Peyer's patch (tissue), 4 donors: ENCODE data around the gene MLKL. TPM values are rescaled to one million over a fixed set of nuclear protein-coding genes. Genes with fewer than 3 reads are reported as not detected.

Experiments
- DNase-seq, 3 donors: peaks; one replicate each; pipeline ENCODE4 v3.0.0-alpha.2; 2017 to 2019
- H3K27ac ChIP-seq, 4 donors: fragments of 200-600 bp; sonication (generic); one replicate each; pipeline ENCODE4 v1.5.1; 2016 to 2019
- H3K27me3 ChIP-seq, 2 donors: fragments of 200-600 bp; sonication (generic); one replicate each; pipeline ENCODE4 v1.5.1; 2019
- H3K36me3 ChIP-seq, 3 donors: fragments of 200-600 bp; sonication (generic); one replicate each; pipeline ENCODE4 v1.5.1; 2016 to 2019
- H3K4me1 ChIP-seq, 4 donors: fragments of 200-600 bp; sonication (generic); one replicate each; pipeline ENCODE4 v1.5.1; 2016 to 2019
- H3K4me3 ChIP-seq, 4 donors: fragments of 200-600 bp; sonication (generic); 1 replicate in 3 of 4; 2 replicates in 1 of 4; pipeline ENCODE4 v1.5.1; 2016 to 2019; ENCODE audit warnings: mild to moderate bottlenecking in 1 of 4
- H3K9me3 ChIP-seq, 4 donors: fragments of 200-600 bp; sonication (generic); one replicate each; pipeline ENCODE4 v1.5.1; 2016 to 2019; ENCODE audit warnings: mild to moderate bottlenecking in 1 of 4
- POLR2A ChIP-seq, 2 donors: fragments of 450-650 bp; IDR thresholded peaks; one replicate each; pipeline ENCODE4 v1.5.1; 2017; ENCODE audit warnings: antibody characterized with exemption in 2 of 2, mild to moderate bottlenecking in 2 of 2, moderate library complexity in 2 of 2
- total RNA-seq, 4 donors: library from RNA; depleted of rRNA; stranded (reverse); fragments of >200 nt; gene quantifications; one replicate each; pipeline ENCODE4 v1.1.0, GENCODE V29; 2016
- TF ChIP-seq, protein P1 (sequence below), 6 experiments: fragments of 450-650 bp in 4 of 6; fragments of 200-600 bp in 2 of 6; sonication (generic) in 1 of 6; IDR thresholded peaks; one replicate each; pipeline ENCODE4 v1.5.1; 2017 to 2019; ENCODE audit warnings: antibody characterized with exemption in 6 of 6, mild to moderate bottlenecking in 3 of 6, moderate library complexity in 1 of 6

MLKL gene
- total RNA-seq, 4 donors from 2014 or later: 13.7 to 78.4 (median 22.5) TPM

DNA sequence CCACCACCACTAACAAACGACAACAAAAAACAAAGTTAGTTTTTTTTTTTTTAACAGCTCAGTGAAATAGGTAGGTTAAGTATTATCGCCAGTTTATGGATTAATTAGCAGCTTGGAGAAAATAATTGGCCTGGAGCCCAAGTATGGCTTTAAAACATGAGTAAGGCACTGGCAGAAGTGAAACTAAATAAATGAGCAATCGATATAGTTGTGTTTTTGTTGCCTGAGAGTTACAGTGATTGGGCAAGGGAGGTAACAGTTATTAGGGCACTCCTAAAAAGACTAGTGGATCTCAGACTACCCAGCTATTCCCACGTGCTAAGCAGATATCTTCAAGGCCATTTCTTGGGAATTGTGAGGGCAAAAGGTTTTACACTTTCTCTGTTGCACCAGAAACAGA, 2.4 kb downstream of the MLKL start:
- TF ChIP-seq, protein P1, sequence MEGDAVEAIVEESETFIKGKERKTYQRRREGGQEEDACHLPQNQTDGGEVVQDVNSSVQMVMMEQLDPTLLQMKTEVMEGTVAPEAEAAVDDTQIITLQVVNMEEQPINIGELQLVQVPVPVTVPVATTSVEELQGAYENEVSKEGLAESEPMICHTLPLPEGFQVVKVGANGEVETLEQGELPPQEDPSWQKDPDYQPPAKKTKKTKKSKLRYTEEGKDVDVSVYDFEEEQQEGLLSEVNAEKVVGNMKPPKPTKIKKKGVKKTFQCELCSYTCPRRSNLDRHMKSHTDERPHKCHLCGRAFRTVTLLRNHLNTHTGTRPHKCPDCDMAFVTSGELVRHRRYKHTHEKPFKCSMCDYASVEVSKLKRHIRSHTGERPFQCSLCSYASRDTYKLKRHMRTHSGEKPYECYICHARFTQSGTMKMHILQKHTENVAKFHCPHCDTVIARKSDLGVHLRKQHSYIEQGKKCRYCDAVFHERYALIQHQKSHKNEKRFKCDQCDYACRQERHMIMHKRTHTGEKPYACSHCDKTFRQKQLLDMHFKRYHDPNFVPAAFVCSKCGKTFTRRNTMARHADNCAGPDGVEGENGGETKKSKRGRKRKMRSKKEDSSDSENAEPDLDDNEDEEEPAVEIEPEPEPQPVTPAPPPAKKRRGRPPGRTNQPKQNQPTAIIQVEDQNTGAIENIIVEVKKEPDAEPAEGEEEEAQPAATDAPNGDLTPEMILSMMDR (IDR thresholded peaks at IDR 0.05): no peak
- TF ChIP-seq POLR2A (IDR thresholded peaks at IDR 0.05): no peak
- H3K27ac ChIP-seq: peak overlapping the region in 3 of 4 donors; percentile 12 to 74 (median 44)
- no peaks in the 10 kb centered on the region for H3K9me3 ChIP-seq
- no peak for DNase-seq
- peaks cover 0 to 32% (median 5%) of the 10 kb centered on the region in 4 donors for H3K4me1 ChIP-seq
- peak overlapping the region in 2 of 4 donors; percentile 21 to 35 for H3K4me3 ChIP-seq
- H3K36me3 ChIP-seq: peaks cover 0 to 19% (median 0%) of the 10 kb centered on the region in 3 donors
- no peaks in the 10 kb centered on the region for H3K27me3 ChIP-seq

DNA sequence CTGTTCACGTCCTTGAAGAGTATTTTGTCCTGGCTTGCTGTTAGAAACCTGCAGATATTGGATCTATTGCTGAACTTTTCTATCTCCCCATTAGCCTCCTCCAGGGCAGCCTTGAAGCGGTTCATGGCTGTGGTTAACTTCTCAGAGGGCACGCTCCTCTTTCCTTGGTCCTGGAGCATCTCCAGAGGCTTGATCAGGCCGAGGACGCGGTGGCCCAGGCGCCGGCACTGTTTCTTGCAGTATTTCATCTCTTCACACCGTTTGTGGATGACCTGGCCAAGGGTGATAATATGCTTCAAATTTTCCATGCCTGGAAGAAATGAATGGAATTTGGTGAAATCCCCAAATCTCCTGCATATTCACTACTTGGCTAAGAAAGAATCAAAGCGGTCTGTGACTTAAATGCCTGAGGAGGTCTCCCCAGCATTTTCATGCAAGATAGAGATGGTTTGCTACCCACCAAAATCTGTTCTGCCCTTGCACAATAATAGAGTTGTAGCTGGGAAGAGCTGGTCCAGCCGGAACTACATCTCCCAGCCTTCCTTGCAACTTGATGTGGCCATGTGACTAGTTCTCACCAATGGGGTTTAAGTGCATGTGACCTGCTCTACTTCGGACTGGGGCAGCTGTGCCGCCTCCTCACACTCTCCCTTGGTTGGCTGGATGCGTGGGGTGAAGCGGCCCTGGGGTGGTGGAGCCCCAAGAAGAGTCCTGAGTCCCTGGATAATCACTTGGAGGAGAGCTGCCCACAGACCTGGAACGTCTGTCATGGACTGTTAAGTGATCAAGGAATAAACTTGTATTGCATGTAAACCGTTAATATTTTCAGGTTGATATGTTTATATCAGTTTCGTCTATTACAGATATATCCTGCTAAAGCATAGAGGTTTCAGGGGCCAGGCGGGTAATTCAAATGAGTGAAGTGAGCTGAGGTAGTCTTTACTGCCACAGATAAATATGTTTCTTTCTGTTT, 4.9 kb downstream of the MLKL start:
- Histone ChIP-seq H3K4me1 (peaks cover 0 to 26% (median 5%) of the 10 kb centered on the region in 4 donors), H3K27ac (peak overlapping the region; percentile 17 to 32 (median 20)), H3K4me3 (peak overlapping the region; percentile 15 to 43 (median 28)), H3K36me3 (peaks cover 0 to 39% (median 0%) of the 10 kb centered on the region in 3 donors), H3K9me3 (no peaks in the 10 kb centered on the region), H3K27me3 (no peaks in the 10 kb centered on the region)
- TF ChIP-seq POLR2A (IDR thresholded peaks at IDR 0.05): peak; percentile 27 to 44
- TF ChIP-seq, protein P1 (IDR thresholded peaks at IDR 0.05): no peak
- peak; percentile 82 to 92 (median 85) for DNase-seq

DNA sequence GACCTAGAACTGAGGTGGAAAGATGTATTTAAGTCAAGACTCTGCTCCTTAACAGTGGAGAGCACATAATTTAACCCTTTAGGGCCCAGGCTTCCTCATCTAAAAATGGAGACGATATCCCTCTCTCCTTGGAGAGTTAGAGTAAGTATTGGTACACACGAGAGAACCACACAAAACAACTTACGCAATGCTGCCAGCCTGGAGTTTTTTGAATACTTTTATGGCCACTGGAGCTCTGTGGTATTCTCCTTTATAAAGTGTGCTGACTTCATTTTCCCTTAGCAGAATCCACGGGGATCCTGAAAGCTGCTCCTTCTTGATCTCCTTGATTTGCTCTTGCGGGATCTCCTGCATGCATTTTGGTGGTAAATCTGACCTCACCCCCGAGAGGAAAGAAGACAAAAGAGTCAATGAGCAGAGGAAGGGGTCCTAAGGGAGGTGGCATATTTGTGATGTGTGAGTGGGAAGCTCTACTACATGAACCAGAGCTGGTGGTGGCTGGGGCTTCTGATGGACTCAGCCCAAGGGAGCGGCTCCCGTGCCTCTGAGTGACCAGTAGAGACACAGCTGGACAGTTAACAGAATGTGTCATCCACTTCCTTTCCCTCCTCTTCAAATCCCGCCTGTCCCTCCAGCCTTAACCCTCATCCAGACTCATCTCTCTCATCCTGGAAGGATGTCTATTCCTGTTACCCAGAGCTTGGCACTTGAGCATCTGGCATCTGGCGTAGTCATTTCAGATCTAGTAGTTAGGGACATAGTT, 9.4 kb downstream of the MLKL start:
- Histone ChIP-seq H3K4me1 (peaks cover 0 to 1% (median 0%) of the 10 kb centered on the region in 4 donors), H3K9me3 (no peaks in the 10 kb centered on the region), H3K27ac (no peak overlapping the region), H3K27me3 (no peaks in the 10 kb centered on the region), H3K4me3 (no peak overlapping the region), H3K36me3 (peaks cover 0 to 68% (median 0%) of the 10 kb centered on the region in 3 donors)
- TF ChIP-seq POLR2A (IDR thresholded peaks at IDR 0.05): no peak
- TF ChIP-seq, protein P1 (IDR thresholded peaks at IDR 0.05): no peak
- DNase-seq: no peak

DNA sequence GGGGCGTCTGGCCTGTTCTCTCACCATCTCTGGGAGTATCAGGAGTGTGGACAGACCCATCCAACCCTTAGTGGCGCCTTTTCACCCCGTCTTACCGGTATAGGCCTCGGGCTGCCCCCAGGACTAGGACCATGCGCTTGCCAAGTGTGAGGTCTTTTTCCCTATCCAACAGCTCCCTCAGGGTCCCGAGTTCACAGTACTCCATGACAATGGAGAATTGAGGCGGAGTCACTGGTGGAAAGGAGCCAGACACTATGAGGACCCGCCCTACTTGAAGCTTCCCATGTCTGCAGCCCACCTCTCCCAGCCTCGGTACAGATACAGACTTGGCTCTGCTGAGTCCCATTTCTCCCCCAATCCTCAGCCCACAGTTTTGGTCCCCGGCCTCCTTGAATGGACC, 18.1 kb downstream of the MLKL start:
- no peaks in the 10 kb centered on the region for H3K27me3 ChIP-seq
- H3K4me3 ChIP-seq: no peak overlapping the region
- DNase-seq: no peak
- H3K9me3 ChIP-seq: no peaks in the 10 kb centered on the region
- peaks cover 0 to 59% (median 0%) of the 10 kb centered on the region in 3 donors for H3K36me3 ChIP-seq
- TF ChIP-seq POLR2A (IDR thresholded peaks at IDR 0.05): no peak
- TF ChIP-seq, protein P1 (IDR thresholded peaks at IDR 0.05): no peak
- no peaks in the 10 kb centered on the region for H3K4me1 ChIP-seq
- no peak overlapping the region for H3K27ac ChIP-seq

DNA sequence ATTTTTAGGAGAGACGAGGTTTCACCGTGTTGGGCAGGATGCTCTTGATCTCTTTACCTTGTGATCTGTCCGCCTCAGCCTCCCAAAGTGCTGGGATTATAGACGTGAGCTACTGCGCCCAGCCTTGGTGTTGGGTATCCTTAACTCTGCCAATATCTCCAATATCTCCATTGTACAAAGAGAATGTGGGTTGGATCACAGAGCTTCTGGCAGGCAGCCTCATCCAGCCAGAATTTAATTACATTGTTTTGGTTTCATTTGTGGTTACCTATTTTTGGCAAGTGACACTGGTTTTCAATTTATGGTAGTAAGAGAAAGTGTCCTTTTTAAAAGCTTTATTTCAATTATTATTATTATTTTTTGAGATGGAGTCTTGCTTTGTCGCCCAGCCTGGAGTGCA, 20.0 kb downstream of the MLKL start:
- Histone ChIP-seq H3K27me3 (no peaks in the 10 kb centered on the region), H3K9me3 (no peaks in the 10 kb centered on the region), H3K4me3 (no peak overlapping the region), H3K4me1 (no peaks in the 10 kb centered on the region), H3K27ac (no peak overlapping the region), H3K36me3 (peaks cover 0 to 71% (median 0%) of the 10 kb centered on the region in 3 donors)
- no peak for DNase-seq
- TF ChIP-seq, protein P1 (IDR thresholded peaks at IDR 0.05): no peak
- TF ChIP-seq POLR2A (IDR thresholded peaks at IDR 0.05): no peak
